AG10803 (cell line): Measurements from ENCODE around the gene CNTD1.
"Not testable (repeated sequence)": the region's sequence is repeated elsewhere in the genome, so short reads cannot be mapped to it uniquely, and the experiment has no call there.

Experiments
- DNase-seq: peaks from one replicate; pipeline ENCODE4 v3.0.0; 2010; ENCODE audit warnings: low read depth
- H3K4me3 ChIP-seq: 2 replicates; pipeline ENCODE4 v1.5.1; 2011; ENCODE audit warnings: mild to moderate bottlenecking, low read length, control low read depth
- TF ChIP-seq, protein P1 (sequence below): conservative IDR thresholded peaks from 2 replicates; pipeline ENCODE4 v1.5.1; 2011; ENCODE audit warnings: mild to moderate bottlenecking, low read length, control low read depth, inconsistent platforms

The CNTD1 gene

GRCh38 chr17:42853597-42853967 lies 54.9 kb downstream of the CNTD1 start:
- no peak overlapping the region for H3K4me3 ChIP-seq
- DNase-seq: no peak
- TF ChIP-seq, protein P1, sequence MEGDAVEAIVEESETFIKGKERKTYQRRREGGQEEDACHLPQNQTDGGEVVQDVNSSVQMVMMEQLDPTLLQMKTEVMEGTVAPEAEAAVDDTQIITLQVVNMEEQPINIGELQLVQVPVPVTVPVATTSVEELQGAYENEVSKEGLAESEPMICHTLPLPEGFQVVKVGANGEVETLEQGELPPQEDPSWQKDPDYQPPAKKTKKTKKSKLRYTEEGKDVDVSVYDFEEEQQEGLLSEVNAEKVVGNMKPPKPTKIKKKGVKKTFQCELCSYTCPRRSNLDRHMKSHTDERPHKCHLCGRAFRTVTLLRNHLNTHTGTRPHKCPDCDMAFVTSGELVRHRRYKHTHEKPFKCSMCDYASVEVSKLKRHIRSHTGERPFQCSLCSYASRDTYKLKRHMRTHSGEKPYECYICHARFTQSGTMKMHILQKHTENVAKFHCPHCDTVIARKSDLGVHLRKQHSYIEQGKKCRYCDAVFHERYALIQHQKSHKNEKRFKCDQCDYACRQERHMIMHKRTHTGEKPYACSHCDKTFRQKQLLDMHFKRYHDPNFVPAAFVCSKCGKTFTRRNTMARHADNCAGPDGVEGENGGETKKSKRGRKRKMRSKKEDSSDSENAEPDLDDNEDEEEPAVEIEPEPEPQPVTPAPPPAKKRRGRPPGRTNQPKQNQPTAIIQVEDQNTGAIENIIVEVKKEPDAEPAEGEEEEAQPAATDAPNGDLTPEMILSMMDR: no peak

GRCh38 chr17:42853968-42854790 lies 55.5 kb downstream of the CNTD1 start:
- no peak overlapping the region for H3K4me3 ChIP-seq
- DNase-seq: no peak
- TF ChIP-seq, protein P1: no peak

DNA sequence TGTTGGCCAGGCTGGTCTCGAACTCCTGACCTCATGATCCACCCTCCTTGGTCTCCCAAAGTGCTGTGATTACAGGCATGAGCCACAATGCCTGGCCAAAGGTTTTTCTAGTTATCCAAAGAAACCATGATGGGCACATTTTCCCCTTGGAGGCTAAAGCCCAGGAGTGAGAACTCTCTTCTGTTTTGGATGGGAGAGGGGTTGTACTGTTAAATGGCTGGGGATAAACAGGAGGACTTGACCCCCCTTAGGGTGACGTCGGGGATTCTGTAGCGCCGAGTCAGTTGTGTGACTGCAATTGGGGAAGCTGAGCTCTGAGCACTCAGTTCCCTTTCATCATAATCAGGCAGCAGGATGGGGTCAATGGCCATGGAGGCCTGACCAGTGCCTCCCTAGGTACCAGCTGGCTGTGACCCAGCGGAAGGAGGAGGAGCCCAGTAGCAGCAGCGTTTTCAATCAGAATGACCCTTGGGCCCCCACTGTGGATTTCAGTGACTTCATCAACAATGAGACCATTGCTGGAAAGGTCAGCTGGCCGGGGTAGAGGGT lies 56.5 kb downstream of the CNTD1 start:
- no peak for DNase-seq
- no peak overlapping the region for H3K4me3 ChIP-seq
- TF ChIP-seq, protein P1: no peak

- DNase-seq, H3K4me3 ChIP-seq: not testable (repeated sequence)
Measured at GRCh38 chr17:42856093-42856492, 57.4 kb downstream of the CNTD1 start.

DNA sequence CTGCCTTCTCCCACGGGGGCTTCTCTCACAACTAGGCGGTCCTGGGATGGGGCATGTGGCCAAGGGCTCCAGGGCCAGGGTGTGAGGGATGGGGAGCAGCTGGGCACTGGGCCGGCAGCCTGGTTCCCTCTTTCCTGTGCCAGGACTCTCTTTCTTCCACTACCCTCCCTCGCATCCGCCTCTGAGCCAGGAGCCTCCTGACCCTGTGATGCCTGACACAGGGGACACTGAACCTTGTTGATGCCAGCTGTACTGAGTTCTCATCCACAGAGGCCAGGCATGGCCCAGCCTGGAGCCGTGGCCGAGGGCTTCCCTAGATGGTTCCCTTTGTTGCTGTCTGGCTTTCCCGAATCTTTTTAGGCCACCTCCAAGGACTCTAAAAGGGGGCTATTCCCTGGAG lies 57.9 kb downstream of the CNTD1 start:
- DNase-seq, H3K4me3 ChIP-seq: not testable (repeated sequence)

- no peak overlapping the region for H3K4me3 ChIP-seq
- TF ChIP-seq, protein P1: no peak
- no peak for DNase-seq
Measured at GRCh38 chr17:42857389-42857788, 58.7 kb downstream of the CNTD1 start.
